SK-N-SH (cell line): ENCODE measurements around the gene WHAMM. TPM values are rescaled to one million over a fixed set of nuclear protein-coding genes. Genes with fewer than 3 reads are reported as not detected.

Source experiments
- CTCF ChIA-PET: fragments of 300-600, 350-600 bp; formaldehyde crosslinking; extraction: SDS; loops from one replicate; lab custom pipeline; 2021; lab: Yijun Ruan, JAX
- POLR2A ChIA-PET: fragments of 350-600 bp; sonication (Branson Sonifier 250); formaldehyde crosslinking; extraction: SDS; loops from one replicate; lab custom pipeline; 2020; ENCODE audit warnings: antibody characterized with exemption, inconsistent platforms; lab: Yijun Ruan, JAX
- DNase-seq: peaks from one replicate; pipeline ENCODE4 v3.0.0; 2012
- H2AFZ ChIP-seq: fragments of 200-600 bp; sonication (generic); 2 replicates; pipeline ENCODE4 v1.8.1; 2016; ENCODE audit warnings: antibody characterized with exemption, mild to moderate bottlenecking, low read depth
- H3F3A ChIP-seq: fragments of 200-600 bp; sonication (generic); replicated peaks from 2 replicates; pipeline ENCODE3; 2016; ENCODE audit warnings: antibody characterized with exemption, mild to moderate bottlenecking; ENCODE audit not compliant: insufficient read depth
- H3K27ac ChIP-seq, 2 experiments: fragments of 200-500 bp in 1 of 2; fragments of 200-600 bp in 1 of 2; sonication (Bioruptor generic) in 1 of 2; sonication (generic), shearing (Covaris generic) in 1 of 2; 2 replicates each; pipeline versions ENCODE4 v1.5.1 to v1.6.1; 2014 to 2016; ENCODE audit warnings: low read depth in 2 of 2, inconsistent platforms in 1 of 2, low read length in 1 of 2, mild to moderate bottlenecking in 1 of 2, mixed read lengths in 1 of 2
- H3K27me3 ChIP-seq: fragments of 200-600 bp; sonication (generic), shearing (Covaris generic); 2 replicates; pipeline ENCODE4 v1.6.1; 2016; ENCODE audit warnings: mixed run types; ENCODE audit not compliant: insufficient read depth
- H3K36me3 ChIP-seq, 2 experiments: fragments of 200-500 bp in 1 of 2; fragments of 200-600 bp in 1 of 2; sonication (Bioruptor generic) in 1 of 2; sonication (generic) in 1 of 2; replicated peaks in 1 of 2; 2 replicates each; pipeline versions ENCODE3 to v1.5.1; 2014 to 2016; ENCODE audit warnings: low read length in 1 of 2, mild to moderate bottlenecking in 1 of 2; ENCODE audit not compliant: insufficient read depth in 2 of 2, control insufficient read depth in 1 of 2
- H3K4me1 ChIP-seq, 2 experiments: fragments of 200-500 bp in 1 of 2; fragments of 200-600 bp in 1 of 2; sonication (Bioruptor generic) in 1 of 2; sonication (generic), shearing (Covaris generic) in 1 of 2; 2 replicates each; pipeline versions ENCODE4 v1.5.1 to v1.6.1; 2014 to 2016; ENCODE audit warnings: low read depth in 1 of 2, low read length in 1 of 2, mixed run types in 1 of 2; ENCODE audit not compliant: insufficient read depth in 2 of 2, control insufficient read depth in 1 of 2
- H3K4me2 ChIP-seq: fragments of 200-600 bp; sonication (generic), shearing (Covaris generic); 2 replicates; pipeline ENCODE4 v1.6.1; 2017; ENCODE audit warnings: mixed run types
- H3K4me3 ChIP-seq, 2 experiments: fragments of 200-500 bp in 1 of 2; fragments of 200-600 bp in 1 of 2; sonication (Bioruptor generic) in 1 of 2; sonication (generic), shearing (Covaris generic) in 1 of 2; 2 replicates each; pipeline versions ENCODE4 v1.5.1 to v1.8.1; 2014 to 2016; ENCODE audit warnings: low read depth in 2 of 2, inconsistent platforms in 1 of 2, low read length in 1 of 2, mild to moderate bottlenecking in 1 of 2, mixed read lengths in 1 of 2, moderate library complexity in 1 of 2
- H3K79me2 ChIP-seq: fragments of 200-600 bp; sonication (generic); 2 replicates; pipeline ENCODE4 v1.8.1; 2017; ENCODE audit warnings: mild to moderate bottlenecking; ENCODE audit not compliant: insufficient read depth
- H3K9ac ChIP-seq: fragments of 200-600 bp; sonication (generic); 2 replicates; pipeline ENCODE4 v1.6.1; 2017; ENCODE audit warnings: mixed run types
- H3K9me2 ChIP-seq: fragments of 200-600 bp; sonication (generic); 2 replicates; pipeline ENCODE4 v1.6.1; 2017; ENCODE audit warnings: mixed run types
- H3K9me3 ChIP-seq: fragments of 200-600 bp; sonication (generic); 2 replicates; pipeline ENCODE4 v1.6.1; 2017; ENCODE audit warnings: mixed run types, mild to moderate bottlenecking, moderate library complexity
- H4K20me1 ChIP-seq: fragments of 200-600 bp; sonication (generic); 2 replicates; pipeline ENCODE4 v1.6.1; 2017; ENCODE audit warnings: mild to moderate bottlenecking, mixed run types; ENCODE audit not compliant: insufficient read depth
- CHD2 ChIP-seq: fragments of 150-350 bp; IDR thresholded peaks from 2 replicates; pipeline ENCODE4 v1.6.1; 2018; ENCODE audit warnings: low read length; ENCODE audit not compliant: partially characterized antibody
- ELF1 ChIP-seq: IDR thresholded peaks from 2 replicates; pipeline ENCODE4 v1.4.0; 2012
- FOXM1 ChIP-seq: IDR thresholded peaks from 2 replicates; pipeline ENCODE4 v1.4.0; 2012; ENCODE audit warnings: low read depth, mild to moderate bottlenecking
- GATA2 ChIP-seq: sonication (generic); formaldehyde crosslinking; IDR thresholded peaks from 2 replicates; pipeline ENCODE4 v1.5.0; 2020; ENCODE audit warnings: mild to moderate bottlenecking, missing genetic modification reagents
- JUND ChIP-seq: IDR thresholded peaks from 2 replicates; pipeline ENCODE4 v1.4.0; 2012
- MXI1 ChIP-seq: IDR thresholded peaks from 2 replicates; pipeline ENCODE4 v1.6.1; 2012; ENCODE audit warnings: mild to moderate bottlenecking, low read depth, low read length, improper control_type of control experiment
- RCOR1 ChIP-seq: fragments of 150-350 bp; IDR thresholded peaks from 2 replicates; pipeline ENCODE4 v1.6.1; 2017; ENCODE audit warnings: antibody characterized with exemption, low read length
- TCF12 ChIP-seq: IDR thresholded peaks from 2 replicates; pipeline ENCODE4 v1.4.0; 2012
- TEAD4 ChIP-seq: IDR thresholded peaks from 2 replicates; pipeline ENCODE4 v1.4.0; 2012; ENCODE audit warnings: mild to moderate bottlenecking, borderline replicate concordance; ENCODE audit not compliant: insufficient read depth
- YY1 ChIP-seq: IDR thresholded peaks from 2 replicates; pipeline ENCODE4 v1.4.0; 2012; ENCODE audit warnings: low read depth, mild to moderate bottlenecking
- whole genome bisulfite sequencing: methylation state at CpG from one replicate; pipeline ENCODE4 v1.1.6; 2017; ENCODE audit warnings: low lambda C conversion rate; 5-methylcytosine and 5-hydroxymethylcytosine counted together
- polyA plus RNA-seq, 3 experiments: library from polyadenylated mRNA; depleted of rRNA; stranded (reverse); fragments of >200 nt; gene quantifications; 2 replicates each; pipeline ENCODE4 v1.2.3, GENCODE V29; 2012
- TF ChIP-seq, protein P1 (sequence below): IDR thresholded peaks from 2 replicates; pipeline ENCODE4 v1.4.0; 2012; ENCODE audit warnings: low read depth
- TF ChIP-seq, protein P2 (sequence below): IDR thresholded peaks from 2 replicates; pipeline ENCODE4 v1.6.1; 2012; ENCODE audit warnings: mild to moderate bottlenecking, low read depth, low read length, moderate library complexity
- TF ChIP-seq, protein P3 (sequence below): IDR thresholded peaks from 2 replicates; pipeline ENCODE4; 2012
- TF ChIP-seq, protein P4 (sequence below): fragments of 150-350 bp; IDR thresholded peaks from 2 replicates; pipeline ENCODE4 v1.6.1; 2016; ENCODE audit warnings: mild to moderate bottlenecking, low read depth, low read length
- TF ChIP-seq, protein P5 (sequence below): IDR thresholded peaks from 2 replicates; pipeline ENCODE4 v1.4.0; 2012; ENCODE audit warnings: low read depth, borderline replicate concordance
- TF ChIP-seq, protein P6 (sequence below): fragments of 200-600 bp; sonication (generic); IDR thresholded peaks from 2 replicates; pipeline ENCODE4 v1.6.1; 2017; ENCODE audit warnings: antibody characterized with exemption, mild to moderate bottlenecking, moderate library complexity
- TF ChIP-seq, protein P7 (sequence below): IDR thresholded peaks from 2 replicates; pipeline ENCODE4 v1.4.0; 2012; ENCODE audit warnings: low read depth, borderline replicate concordance

Gene WHAMM
- polyA plus RNA-seq, 1 of the 3 experiments (the other 2 are of a cell fraction), result 2.3 TPM

DNA sequence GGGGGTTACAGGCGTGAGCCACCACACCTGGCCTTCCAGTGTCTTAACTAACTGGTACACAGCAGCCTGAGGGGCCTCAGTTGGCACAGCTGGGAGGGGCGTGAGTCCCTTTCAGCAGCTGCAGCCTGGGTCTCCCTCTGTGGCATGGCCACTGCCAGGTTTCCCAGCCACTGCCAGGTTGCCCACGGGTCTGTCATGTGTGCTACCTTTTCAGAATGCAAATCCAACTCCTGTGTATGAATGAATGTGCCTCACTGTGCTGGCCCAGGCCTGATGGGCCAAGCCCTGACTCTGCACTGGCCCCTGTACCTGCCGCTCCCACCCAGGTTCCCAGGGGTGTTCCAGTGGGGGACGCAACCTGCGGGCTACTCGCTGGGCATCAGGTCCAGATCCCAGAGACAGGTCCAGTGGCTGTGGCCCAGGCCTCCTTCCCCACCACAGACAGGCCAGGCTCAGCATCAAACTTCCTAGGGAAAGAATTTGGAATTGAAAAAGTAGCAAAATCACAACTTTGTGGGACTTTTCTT is 26.0 kb downstream of the WHAMM start:
- Histone ChIP-seq H3K9me3 (no peaks in the 10 kb centered on the region), H4K20me1 (no peaks in the 10 kb centered on the region), H3K36me3 (peaks cover 44 to 50% of the 10 kb centered on the region in 2 experiments), H3K4me2 (no peak overlapping the region), H3K79me2 (no peaks in the 10 kb centered on the region), H2AFZ (no peak overlapping the region), H3K27ac (no peak overlapping the region), H3K4me3 (no peak overlapping the region), H3K4me1 (peaks cover 0 to 16% of the 10 kb centered on the region in 2 experiments), H3K9me2 (no peaks in the 10 kb centered on the region), H3K27me3 (no peaks in the 10 kb centered on the region), H3K9ac (no peak overlapping the region), H3F3A (peaks cover 22% of the 10 kb centered on the region)
- DNase-seq, result no peak
- 89% methylated on average over 5 of the region's 7 CpGs for WGBS
- TF ChIP-seq TEAD4 (no peak), MXI1 (no peak), RCOR1 (no peak), CHD2 (no peak), GATA2 (no peak), JUND (no peak), YY1 (no peak), ELF1 (no peak), TCF12 (no peak), FOXM1 (no peak)
- TF ChIP-seq, protein P1, sequence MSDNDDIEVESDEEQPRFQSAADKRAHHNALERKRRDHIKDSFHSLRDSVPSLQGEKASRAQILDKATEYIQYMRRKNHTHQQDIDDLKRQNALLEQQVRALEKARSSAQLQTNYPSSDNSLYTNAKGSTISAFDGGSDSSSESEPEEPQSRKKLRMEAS, result no peak
- TF ChIP-seq, protein P2, sequence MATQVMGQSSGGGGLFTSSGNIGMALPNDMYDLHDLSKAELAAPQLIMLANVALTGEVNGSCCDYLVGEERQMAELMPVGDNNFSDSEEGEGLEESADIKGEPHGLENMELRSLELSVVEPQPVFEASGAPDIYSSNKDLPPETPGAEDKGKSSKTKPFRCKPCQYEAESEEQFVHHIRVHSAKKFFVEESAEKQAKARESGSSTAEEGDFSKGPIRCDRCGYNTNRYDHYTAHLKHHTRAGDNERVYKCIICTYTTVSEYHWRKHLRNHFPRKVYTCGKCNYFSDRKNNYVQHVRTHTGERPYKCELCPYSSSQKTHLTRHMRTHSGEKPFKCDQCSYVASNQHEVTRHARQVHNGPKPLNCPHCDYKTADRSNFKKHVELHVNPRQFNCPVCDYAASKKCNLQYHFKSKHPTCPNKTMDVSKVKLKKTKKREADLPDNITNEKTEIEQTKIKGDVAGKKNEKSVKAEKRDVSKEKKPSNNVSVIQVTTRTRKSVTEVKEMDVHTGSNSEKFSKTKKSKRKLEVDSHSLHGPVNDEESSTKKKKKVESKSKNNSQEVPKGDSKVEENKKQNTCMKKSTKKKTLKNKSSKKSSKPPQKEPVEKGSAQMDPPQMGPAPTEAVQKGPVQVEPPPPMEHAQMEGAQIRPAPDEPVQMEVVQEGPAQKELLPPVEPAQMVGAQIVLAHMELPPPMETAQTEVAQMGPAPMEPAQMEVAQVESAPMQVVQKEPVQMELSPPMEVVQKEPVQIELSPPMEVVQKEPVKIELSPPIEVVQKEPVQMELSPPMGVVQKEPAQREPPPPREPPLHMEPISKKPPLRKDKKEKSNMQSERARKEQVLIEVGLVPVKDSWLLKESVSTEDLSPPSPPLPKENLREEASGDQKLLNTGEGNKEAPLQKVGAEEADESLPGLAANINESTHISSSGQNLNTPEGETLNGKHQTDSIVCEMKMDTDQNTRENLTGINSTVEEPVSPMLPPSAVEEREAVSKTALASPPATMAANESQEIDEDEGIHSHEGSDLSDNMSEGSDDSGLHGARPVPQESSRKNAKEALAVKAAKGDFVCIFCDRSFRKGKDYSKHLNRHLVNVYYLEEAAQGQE, result no peak
- TF ChIP-seq, protein P3, sequence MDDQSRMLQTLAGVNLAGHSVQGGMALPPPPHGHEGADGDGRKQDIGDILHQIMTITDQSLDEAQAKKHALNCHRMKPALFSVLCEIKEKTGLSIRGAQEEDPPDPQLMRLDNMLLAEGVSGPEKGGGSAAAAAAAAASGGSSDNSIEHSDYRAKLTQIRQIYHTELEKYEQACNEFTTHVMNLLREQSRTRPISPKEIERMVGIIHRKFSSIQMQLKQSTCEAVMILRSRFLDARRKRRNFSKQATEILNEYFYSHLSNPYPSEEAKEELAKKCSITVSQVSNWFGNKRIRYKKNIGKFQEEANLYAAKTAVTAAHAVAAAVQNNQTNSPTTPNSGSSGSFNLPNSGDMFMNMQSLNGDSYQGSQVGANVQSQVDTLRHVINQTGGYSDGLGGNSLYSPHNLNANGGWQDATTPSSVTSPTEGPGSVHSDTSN, result no peak
- TF ChIP-seq, protein P4, sequence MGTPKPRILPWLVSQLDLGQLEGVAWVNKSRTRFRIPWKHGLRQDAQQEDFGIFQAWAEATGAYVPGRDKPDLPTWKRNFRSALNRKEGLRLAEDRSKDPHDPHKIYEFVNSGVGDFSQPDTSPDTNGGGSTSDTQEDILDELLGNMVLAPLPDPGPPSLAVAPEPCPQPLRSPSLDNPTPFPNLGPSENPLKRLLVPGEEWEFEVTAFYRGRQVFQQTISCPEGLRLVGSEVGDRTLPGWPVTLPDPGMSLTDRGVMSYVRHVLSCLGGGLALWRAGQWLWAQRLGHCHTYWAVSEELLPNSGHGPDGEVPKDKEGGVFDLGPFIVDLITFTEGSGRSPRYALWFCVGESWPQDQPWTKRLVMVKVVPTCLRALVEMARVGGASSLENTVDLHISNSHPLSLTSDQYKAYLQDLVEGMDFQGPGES, result no peak
- TF ChIP-seq, protein P5, sequence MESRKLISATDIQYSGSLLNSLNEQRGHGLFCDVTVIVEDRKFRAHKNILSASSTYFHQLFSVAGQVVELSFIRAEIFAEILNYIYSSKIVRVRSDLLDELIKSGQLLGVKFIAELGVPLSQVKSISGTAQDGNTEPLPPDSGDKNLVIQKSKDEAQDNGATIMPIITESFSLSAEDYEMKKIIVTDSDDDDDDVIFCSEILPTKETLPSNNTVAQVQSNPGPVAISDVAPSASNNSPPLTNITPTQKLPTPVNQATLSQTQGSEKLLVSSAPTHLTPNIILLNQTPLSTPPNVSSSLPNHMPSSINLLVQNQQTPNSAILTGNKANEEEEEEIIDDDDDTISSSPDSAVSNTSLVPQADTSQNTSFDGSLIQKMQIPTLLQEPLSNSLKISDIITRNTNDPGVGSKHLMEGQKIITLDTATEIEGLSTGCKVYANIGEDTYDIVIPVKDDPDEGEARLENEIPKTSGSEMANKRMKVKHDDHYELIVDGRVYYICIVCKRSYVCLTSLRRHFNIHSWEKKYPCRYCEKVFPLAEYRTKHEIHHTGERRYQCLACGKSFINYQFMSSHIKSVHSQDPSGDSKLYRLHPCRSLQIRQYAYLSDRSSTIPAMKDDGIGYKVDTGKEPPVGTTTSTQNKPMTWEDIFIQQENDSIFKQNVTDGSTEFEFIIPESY, result no peak
- TF ChIP-seq, protein P6, sequence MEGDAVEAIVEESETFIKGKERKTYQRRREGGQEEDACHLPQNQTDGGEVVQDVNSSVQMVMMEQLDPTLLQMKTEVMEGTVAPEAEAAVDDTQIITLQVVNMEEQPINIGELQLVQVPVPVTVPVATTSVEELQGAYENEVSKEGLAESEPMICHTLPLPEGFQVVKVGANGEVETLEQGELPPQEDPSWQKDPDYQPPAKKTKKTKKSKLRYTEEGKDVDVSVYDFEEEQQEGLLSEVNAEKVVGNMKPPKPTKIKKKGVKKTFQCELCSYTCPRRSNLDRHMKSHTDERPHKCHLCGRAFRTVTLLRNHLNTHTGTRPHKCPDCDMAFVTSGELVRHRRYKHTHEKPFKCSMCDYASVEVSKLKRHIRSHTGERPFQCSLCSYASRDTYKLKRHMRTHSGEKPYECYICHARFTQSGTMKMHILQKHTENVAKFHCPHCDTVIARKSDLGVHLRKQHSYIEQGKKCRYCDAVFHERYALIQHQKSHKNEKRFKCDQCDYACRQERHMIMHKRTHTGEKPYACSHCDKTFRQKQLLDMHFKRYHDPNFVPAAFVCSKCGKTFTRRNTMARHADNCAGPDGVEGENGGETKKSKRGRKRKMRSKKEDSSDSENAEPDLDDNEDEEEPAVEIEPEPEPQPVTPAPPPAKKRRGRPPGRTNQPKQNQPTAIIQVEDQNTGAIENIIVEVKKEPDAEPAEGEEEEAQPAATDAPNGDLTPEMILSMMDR, result no peak
- TF ChIP-seq, protein P7, sequence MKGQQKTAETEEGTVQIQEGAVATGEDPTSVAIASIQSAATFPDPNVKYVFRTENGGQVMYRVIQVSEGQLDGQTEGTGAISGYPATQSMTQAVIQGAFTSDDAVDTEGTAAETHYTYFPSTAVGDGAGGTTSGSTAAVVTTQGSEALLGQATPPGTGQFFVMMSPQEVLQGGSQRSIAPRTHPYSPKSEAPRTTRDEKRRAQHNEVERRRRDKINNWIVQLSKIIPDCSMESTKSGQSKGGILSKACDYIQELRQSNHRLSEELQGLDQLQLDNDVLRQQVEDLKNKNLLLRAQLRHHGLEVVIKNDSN, result no peak
- ChIA-PET CTCF (no interaction called here), POLR2A (no interaction called here)
